Measurements from ENCODE around the gene OGFOD1.

GRCh38 chr16:56493126-56493525 is 41.8 kb downstream of the OGFOD1 start:
- no peak for TF ChIP-seq CTCF (IDR thresholded peaks at IDR 0.05; ENCODE audit: extremely low read depth in 1 of 2, insufficient read depth in 1 of 2, low read depth in 1 of 2, low read length in 2 of 2)
- no peak for TF ChIP-seq EZH2 (IDR thresholded peaks at IDR 0.05; ENCODE audit: borderline replicate concordance, low read depth, low read length, severe bottlenecking)
- TF ChIP-seq POLR2AphosphoS5 (IDR thresholded peaks at IDR 0.05; ENCODE audit: insufficient read depth, low read depth, low read length): no peak
- no peak for TF ChIP-seq JUN (IDR thresholded peaks at IDR 0.05; ENCODE audit: borderline replicate concordance, insufficient read depth, insufficient read length, low read depth)
- no peak for TF ChIP-seq POLR2A (IDR thresholded peaks at IDR 0.05; ENCODE audit: low read depth, low read length)

Measured in endothelial cell of umbilical vein (primary cell).